GM18909 (cell line): ENCODE data around the gene LRRC25.

Source experiments
- ATAC-seq: cut with Tn5 transposase; IDR thresholded peaks from one replicate; pipeline ENCODE4 v1.9.1; 2021; ENCODE audit warnings: mild to moderate bottlenecking; ENCODE audit not compliant: unreplicated experiment, poor library complexity

LRRC25 gene

DNA sequence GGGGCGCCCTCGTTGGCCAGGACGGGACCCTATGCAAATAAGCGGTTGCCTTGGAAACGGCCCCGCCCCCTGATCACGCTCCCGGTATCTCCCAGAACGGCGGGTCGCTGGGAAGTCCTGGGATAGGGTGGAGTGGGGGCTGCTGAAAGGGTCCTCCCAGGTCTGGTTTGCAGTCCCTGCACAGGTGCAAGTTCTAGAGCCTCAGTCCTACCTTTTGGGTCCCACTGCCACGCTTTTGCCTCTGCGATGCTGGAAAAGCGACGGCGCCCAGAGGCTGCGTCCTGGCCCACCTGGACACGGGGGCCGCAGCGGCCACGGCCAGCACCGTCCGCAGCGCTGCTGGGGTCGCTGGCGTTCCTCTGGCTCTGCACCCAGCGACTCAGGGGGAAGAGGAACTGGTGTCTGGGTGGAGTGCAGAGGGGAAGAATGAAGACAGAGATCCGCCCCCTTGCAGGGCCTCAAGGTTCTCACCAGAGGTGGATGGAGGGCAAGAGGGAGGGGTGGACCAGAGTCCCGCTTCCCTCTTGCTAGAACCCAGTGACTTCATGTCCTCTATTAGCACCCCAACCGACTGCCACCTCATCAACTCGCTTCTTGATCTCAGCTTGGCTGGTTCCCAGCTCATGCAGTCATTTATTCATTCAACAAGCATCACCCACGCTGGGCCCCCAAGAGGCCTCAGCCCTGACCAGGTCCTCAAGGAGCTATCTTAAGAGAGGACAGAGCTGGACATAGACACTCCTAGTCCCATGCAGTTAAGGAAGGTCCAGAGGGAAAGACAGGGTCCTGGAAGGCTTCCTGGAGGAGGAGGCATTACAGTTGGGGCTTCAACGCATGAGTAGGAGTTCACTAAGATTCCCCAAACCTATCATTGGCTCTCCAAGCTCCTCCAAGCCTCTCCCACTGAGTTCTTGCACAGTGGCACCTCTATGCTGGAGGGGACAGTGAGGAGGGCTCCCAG lies at the start of gene LRRC25:
Gene LRRC25, minus strand, starts transcription at position 381 of the 961 bp plus-strand sequence. CDS start 659 bp downstream, outside the sequence.
- ATAC-seq = no peak

DNA sequence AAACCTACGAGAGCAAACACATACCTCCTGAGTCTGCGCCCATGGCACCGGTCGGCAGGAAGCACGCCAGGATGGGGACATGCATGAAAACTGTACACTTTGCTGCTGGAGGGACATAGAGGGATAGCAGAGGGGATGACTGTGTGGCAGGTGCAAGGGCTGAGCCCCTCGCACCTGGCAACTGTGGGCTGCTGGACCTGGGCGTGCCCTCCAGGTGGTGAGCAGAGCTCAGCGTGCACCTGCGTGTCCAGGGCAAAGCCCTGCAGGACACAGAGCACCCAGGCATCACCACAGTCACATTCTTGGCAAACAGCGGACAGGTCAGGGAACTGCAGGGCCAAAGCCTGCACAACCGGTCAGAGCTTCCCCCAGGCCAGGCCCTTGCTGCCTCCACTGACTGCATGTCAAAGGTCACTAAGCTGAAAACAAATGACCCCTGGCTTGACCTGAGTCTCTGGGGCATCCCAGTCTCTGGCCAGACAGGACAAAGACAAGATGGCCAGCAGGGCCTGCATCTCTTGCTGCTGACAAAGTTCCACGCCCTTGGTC lies 49.5 kb upstream of the LRRC25 start:
- ATAC-seq = no peak

DNA sequence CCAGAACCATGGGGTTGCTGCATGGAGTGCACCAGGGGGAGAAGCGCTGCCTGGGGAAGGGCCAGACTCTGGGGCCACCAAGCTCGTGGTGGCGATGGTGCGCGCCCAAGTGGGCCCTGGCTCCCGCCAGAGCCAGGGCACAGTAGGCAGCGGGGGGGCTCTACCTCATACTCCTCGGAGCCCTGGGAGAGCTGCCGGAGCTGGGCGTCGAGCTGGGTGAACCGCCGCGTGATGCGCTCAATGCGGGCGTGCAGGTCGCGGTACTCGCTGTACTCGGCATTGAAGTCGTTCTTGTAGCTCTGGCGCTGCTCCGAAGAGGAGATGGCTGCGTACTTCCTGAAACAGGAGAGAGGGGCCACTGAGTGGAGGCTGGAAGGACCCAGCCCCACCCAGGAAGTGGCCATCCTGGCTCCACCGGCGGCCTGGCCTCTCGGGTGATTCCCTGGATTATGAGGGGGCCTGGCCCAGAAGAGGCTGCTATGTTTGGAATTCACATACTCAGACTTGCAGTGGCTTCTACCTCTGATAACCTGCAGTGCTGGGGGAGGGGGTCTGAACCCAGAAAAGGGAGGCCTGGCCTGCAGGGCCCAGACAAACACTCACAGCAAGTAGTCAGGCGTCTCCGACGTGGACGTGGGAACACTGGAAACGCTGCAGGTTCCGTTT lies 48.9 kb upstream of the LRRC25 start:
- ATAC-seq = no peak

DNA sequence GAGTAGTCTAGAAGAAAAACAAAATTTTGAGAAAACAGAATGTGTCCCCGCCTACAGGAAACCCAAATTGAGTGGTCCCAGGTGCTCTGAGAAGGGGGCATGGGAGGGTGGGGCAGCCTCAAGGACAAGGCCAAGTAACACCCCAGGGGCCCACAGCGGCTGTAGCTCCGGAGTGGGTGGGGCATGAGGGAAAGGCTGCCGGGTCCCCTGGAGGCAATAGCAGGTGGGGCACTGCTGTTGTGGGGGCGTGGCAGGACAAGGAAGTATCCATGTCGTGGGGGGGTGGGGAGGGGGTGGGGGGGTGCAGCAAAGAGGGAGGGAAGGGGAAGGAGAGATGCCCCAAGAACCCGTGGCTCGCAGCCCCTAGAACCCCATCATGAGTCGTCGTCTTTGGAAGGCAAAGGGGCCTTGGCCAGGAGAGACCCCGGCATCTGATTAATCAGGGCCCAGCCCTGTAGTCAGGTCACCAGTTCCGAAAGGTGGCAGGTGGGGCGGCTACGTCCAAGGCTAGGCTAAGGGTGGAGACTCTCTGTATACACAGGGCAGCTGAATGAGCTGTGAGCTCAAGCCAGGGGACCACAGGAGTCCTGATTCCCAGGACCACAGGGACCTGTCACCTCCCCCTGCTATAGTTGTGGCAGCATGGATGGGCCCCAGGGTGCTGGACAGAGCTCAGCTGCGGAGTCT lies 48.0 kb upstream of the LRRC25 start:
- no peak for ATAC-seq

DNA sequence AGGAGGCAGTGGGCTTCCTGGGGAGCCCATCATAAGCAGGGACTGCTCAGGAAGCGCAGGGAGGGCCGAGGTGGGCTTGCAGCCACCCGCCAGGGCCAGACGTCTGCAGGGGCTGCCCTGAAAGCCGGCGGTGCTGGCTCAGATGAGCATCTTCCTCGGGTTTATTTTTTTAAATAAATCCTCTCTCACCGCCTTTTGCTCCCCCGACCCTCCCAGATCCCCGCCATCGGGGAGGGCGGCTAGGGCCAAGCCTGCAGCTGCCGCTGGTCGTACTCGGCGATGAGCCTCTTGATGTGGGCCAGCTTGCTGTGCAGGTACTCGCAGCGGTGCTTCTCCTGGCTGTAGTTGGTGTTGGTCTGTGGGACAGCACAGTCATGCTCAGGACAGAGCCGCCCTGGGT lies 47.1 kb upstream of the LRRC25 start:
- no peak for ATAC-seq

DNA sequence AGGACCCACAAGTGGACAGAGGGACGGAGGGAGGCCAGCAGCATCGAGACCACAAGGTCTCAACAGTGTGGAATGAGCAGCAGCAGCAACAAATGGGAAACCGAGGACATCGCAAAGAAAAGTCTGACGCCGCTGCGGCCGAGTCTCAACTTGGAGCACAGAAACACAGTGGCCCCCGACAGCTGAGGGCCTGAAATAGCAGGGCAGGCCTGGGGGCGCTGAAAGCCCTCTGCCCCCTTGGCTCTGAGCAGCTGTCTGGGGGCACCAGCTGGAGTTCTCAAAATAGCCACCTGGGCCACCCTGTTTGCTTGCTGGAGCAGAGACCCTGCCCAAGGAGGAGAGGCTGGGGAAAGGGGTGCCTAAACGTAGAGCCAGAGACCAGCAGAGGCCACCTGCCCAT lies 46.4 kb upstream of the LRRC25 start:
- no peak for ATAC-seq

DNA sequence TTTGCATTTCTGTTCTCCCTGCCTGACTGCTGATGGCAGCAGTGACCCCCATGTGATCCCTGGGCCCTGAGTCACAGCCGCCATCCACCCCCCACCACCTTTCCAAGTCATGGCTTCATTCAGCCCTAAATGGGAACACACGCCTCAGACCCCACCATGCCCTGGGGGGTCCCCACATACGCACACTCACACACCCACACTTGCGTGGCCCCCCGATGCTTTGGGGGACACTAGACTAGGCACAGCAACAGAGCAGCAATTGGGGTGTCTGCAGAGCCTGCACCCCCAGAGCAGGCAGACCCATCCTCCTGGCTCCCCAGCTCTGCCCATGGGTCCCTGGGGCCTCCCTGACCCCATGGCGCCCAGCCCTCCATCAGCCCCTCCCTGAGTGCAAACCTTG lies 46.0 kb upstream of the LRRC25 start:
- no peak for ATAC-seq

DNA sequence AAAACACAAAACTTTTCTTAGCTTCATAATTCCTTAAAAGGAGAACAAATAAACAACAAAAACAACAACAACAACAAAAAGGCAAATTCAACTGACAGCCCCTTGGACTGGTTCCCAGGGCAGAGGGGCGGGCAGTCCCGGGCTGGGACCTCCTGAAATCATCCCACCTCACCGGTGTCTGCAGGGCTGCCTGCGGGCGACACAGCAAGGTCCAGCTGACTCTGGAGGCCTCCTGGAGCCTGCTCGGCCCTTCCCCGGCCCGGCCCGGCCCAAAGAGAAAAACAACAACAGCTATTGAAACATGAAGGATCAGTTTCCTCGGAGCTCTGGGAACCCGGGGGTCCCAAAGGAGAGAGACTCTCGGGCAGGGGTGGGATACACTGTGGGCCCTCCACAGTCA lies 45.5 kb upstream of the LRRC25 start:
- ATAC-seq = no peak

DNA sequence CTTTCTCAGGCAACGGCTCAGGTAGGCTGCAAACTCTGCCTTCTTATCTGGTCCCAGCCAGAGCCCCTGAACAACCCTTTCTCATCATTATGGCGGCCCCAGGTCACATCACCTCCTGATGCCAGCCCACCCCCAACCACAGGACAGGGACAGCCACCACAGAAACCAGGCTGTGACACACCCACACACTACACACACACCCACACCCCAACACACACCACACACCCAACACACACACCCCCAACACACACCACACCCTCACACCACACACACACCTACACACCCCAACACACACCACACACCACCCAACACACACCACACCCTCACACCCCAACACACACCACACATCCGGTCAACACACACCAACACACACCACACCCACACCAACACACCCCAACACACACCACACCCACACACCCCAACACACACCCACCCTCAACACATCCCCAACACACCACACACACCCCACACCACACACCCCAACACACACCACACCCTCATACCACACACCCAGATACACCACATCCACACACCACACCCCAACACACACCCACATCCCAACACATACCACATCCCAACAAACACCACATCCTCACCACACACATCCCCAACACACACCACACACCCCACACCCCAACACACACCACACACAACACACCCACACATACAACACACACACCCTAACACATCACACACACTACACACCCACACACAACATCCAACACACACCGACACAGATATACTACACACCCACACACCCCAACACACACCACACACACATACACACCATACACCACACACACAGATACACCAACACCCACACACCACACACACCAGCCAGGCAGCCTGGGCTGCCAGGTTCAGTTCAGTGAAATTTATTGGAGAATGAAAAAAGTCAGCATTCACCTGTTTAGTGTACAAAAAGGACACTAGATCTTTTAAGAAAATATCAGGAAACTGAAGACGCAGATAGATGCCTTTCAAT lies 44.7 kb upstream of the LRRC25 start:
- no peak for ATAC-seq

DNA sequence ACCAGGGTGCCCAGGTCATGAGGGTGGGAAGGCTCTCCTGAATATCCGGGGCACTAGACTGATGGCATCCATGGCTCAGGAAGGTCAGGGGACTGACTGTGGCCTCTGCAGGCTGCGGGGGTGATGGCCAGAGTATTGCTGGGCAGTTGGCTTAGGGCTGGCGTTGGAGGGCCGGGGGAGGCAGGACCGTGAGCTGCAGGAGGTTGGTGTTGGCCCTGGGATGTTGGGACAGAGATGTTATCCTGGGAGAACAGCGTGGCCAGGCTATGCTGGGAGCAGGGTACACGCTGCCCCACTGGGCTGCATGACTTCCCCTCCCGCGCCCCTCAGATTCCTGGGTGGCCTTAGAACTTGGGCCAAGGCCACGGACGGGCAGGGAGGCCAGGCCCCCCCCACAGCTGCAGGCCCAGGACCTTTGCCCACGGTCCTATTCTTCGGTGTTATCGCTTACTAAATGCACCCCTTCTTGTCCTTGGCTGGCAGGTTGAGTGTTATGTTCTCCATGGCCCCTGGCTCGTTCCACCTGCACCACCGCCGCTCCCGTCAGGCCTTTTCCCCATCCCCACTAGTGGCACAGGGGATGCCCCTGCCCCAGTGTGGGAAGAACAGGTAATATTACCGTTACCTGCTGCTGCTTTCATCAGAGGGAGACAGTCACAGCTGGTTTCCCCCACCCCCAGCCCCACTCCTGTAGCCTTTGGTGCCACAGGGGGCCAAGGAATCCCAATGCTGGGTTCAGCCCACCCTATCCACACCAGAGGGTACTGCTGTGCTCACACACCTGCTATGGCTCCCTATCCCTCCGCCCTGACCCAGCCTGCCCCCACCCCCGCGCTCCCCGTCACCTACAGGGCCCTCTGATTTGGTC lies 43.7 kb upstream of the LRRC25 start:
- ATAC-seq = no peak

DNA sequence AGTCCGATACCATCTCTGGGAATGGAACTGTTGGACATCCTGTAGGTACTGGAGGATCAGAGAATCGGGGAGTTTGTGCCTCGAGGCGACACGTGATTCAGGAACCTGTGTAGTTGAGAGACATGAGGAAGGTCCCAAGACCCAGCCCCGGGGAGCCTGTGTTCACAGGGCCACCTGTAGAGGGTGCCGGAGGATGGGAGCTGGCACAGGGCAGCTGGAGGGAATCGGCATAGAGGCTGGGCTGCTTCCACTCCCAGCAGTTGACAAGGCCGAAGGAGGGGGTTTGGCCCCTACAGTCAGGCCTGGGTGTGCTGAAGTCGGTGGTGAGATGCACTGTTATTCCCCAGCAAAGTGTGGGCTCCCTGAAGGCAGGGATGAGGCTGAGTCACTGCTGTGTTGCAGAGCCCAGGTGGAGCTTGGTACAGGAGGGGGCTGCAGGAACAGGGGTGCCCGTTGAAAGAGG lies 43.0 kb upstream of the LRRC25 start:
- ATAC-seq = no peak

DNA sequence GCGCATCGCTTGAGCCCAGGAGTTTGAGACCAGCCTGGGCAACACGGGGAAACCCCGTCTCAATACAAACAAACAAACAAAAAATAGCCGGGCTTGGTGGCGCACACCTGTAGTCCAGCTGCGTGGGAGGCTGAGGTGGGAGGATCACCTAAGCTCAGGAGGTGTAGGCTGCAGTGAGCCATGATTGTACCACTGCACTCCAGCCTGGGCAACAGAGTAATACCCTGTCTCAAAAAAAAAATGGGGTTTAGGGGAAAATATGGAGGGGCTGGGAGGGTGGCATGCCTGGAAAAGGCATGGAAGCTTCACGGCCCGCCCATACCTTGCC lies 42.5 kb upstream of the LRRC25 start:
- ATAC-seq = no peak

DNA sequence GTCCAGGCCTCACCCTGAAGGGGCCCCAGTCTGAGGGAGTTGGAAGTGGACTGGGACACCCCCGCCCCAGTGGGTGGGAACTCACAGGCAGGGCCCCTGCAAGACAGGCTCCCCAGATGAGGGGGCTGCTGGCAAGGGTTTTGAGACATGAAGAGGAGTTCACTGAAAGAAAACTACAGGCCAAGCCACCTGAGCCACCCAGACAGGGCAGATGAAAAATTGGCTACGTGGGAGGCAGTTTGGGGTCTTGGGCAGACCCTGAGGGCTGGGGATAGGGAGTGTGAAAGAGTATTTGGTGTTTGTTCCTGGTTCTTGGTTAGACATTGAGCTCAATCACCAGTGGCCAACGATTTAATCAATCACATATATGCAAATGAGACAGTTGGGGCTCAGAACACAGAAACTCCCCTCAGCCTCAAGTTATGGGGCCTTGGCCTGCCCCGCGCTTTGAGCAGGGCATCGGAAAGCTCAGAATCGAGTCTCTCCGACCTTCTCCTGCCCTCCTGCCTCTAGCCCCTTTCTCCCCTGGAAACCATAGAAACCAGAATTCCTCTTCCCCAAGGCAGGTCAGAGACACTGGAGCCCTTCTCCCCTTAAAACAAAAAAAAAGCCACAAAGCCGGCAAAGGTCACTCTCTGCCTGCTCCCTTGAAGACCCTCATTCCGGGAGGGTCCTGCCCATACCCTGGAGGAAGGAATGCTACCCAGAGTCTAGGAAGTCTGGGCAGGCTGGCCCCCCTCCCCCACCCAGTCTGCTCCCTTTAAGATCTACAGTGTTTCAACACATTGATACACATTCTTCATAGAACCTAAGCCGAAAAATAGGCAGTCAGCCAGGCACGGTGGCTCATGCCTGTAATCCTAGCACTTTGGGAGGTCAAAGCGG lies 41.8 kb upstream of the LRRC25 start:
- no peak for ATAC-seq

DNA sequence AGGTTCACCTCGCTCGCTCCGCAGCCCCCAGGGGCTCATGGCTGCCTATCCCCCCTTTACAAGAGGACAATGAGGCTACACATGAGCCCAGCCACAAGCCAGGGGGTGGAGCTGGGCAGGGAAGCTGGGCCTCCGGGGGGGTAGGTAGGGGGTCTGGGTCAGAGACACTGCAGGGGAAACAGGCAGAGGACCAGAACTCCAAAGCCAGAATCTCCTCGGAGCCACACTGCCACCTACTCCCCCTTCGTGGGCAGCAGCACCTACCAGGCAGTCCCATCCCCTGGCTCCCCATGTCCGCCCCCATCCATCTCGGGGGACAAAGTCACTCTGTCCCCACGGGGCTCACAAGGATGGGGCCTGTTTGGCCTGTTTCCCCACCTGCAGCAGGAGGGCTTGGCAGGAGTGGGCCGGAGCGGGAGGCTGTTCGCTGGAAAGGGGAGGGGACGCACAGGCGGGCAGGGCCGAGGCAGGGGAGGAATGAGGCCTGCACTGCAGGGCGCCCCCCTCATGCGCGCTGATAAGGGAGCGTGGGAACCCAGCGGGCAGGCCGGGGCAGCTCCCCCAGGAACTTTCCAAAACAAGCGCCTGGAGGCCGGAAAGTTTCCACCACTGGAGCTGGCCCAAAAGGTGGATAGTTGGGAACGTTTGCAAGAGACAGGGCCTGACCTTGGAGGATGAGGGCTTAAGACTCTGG lies 41.1 kb upstream of the LRRC25 start:
- no peak for ATAC-seq

DNA sequence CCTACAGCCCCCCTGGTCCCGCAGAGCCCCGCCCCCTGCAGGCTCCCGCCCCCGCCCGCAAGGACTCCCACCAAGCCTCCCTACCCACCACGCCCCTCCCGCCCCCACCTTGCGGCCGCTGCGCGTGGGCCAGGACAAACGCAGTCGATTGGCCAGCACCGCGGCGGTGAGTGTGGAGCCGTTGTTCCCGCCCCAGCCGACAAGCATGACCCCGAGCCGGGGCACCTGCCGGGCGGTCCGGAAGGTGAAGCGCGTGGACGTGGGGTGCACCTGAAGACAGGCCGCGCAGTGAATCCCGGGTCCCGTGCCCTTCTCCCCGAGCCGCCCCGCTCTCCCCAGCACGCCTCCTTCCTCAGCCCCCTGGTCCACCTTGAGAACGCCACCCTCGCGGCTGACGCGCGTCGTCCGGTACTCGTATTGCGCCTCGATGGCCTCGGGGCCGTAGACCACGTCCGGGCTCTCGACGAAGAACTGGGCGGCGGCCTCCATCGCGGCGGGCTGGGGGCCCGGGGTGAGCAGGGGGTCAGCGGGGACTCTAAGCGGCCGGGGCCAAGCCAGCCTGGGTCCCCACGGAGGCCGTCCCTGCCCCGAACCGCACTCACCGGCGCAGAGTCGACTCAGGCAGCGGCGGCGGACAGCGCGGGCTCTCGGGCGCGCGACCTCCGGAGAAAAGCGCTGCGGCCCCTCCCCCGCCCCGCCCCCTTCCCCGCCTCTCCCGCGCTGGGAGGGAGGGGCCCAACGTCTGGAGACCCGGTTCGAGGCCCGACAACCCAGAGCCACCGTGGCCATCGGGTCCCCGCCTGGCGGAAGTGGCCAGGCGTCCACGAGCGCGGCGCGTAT lies 40.3 kb upstream of the LRRC25 start, which contains the start of gene ISYNA1:
Gene ISYNA1, minus strand, starts transcription at position 643 of the 840 bp plus-strand sequence. Its CDS starts 154 bp downstream, at position 489.
- ATAC-seq = no peak
